Calu3 (cell line): ENCODE results near the gene WNT5A. TPM values are rescaled to one million over a fixed set of nuclear protein-coding genes. Genes with fewer than 3 reads are reported as not detected.

Experiments used
- BruUV-seq: library from RNA; stranded (reverse); fragments of 400-500 nt; replicated peaks from 2 replicates; lab custom pipeline; 2021; lab: Mats Ljungman, UMichigan
- CTCF ChIA-PET: fragments of 300-600 bp; sonication (Branson Sonifier 250); formaldehyde crosslinking; loops from one replicate; lab custom pipeline; 2022; ENCODE audit warnings: antibody characterized with exemption; lab: Charles Lee
- DNase-seq: peaks from one replicate; pipeline ENCODE4 v3.0.0; 2022
- H3K27ac Mint-ChIP-seq: one replicate; pipeline ENCODE4 v1.8.0; 2022; ENCODE audit warnings: mixed read lengths; ENCODE audit not compliant: unreplicated experiment
- H3K27me3 Mint-ChIP-seq: one replicate; pipeline ENCODE4 v1.8.0; 2022; ENCODE audit warnings: mixed read lengths; ENCODE audit not compliant: unreplicated experiment
- H3K36me3 Mint-ChIP-seq: one replicate; pipeline ENCODE4 v1.8.0; 2022; ENCODE audit warnings: mild to moderate bottlenecking, moderate library complexity, mixed read lengths; ENCODE audit not compliant: insufficient read depth, unreplicated experiment
- H3K4me1 Mint-ChIP-seq: one replicate; pipeline ENCODE4 v1.8.0; 2022; ENCODE audit warnings: mild to moderate bottlenecking, low read depth, mixed read lengths; ENCODE audit not compliant: unreplicated experiment
- H3K4me3 Mint-ChIP-seq: one replicate; pipeline ENCODE4 v1.8.0; 2022; ENCODE audit warnings: mild to moderate bottlenecking, low read depth, moderate library complexity, mixed read lengths; ENCODE audit not compliant: unreplicated experiment
- H3K9me3 Mint-ChIP-seq: one replicate; pipeline ENCODE4 v1.8.0; 2022; ENCODE audit warnings: low read depth, mixed read lengths; ENCODE audit not compliant: unreplicated experiment
- intact Hi-C: fragments of 100-400 bp; cut with micrococcal nuclease; formaldehyde crosslinking; loops from one replicate; pipeline ENCODE4 v1.10.0; 2022; ENCODE audit not compliant: unreplicated experiment
- total RNA-seq: library from RNA; stranded (reverse); gene quantifications from 2 replicates; pipeline ENCODE4 v1.2.3, GENCODE V29; 2022
- TF ChIP-seq, protein P1 (sequence below): fragments of 200-600 bp; IDR thresholded peaks from one replicate; pipeline ENCODE4 v1.8.0; 2022; ENCODE audit warnings: antibody characterized with exemption; ENCODE audit not compliant: unreplicated experiment

WNT5A gene
- total RNA-seq, 1 experiment from 2014 or later = 0.14 TPM

- H3K4me3 Mint-ChIP-seq = no peak overlapping the region
- no peak overlapping the region for H3K27ac Mint-ChIP-seq
- CTCF ChIA-PET = no interaction called here
- H3K9me3 Mint-ChIP-seq = peaks cover 3% of the 10 kb centered on the region
- no peaks in the 10 kb centered on the region for H3K36me3 Mint-ChIP-seq
- TF ChIP-seq, protein P1, sequence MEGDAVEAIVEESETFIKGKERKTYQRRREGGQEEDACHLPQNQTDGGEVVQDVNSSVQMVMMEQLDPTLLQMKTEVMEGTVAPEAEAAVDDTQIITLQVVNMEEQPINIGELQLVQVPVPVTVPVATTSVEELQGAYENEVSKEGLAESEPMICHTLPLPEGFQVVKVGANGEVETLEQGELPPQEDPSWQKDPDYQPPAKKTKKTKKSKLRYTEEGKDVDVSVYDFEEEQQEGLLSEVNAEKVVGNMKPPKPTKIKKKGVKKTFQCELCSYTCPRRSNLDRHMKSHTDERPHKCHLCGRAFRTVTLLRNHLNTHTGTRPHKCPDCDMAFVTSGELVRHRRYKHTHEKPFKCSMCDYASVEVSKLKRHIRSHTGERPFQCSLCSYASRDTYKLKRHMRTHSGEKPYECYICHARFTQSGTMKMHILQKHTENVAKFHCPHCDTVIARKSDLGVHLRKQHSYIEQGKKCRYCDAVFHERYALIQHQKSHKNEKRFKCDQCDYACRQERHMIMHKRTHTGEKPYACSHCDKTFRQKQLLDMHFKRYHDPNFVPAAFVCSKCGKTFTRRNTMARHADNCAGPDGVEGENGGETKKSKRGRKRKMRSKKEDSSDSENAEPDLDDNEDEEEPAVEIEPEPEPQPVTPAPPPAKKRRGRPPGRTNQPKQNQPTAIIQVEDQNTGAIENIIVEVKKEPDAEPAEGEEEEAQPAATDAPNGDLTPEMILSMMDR = no peak
- intact Hi-C loops = no loop called here
- no peak for DNase-seq
- no peaks in the 10 kb centered on the region for H3K4me1 Mint-ChIP-seq
- H3K27me3 Mint-ChIP-seq = peaks cover 12% of the 10 kb centered on the region
- BruUV-seq = no TSS peak
Observed at GRCh38 chr3:55512571-55513343, 25.7 kb upstream of the WNT5A start.

GRCh38 chr3:55511895-55512570, 24.9 kb upstream of the WNT5A start:
- Mint-ChIP-seq H3K9me3 (peaks cover 3% of the 10 kb centered on the region), H3K27me3 (peaks cover 12% of the 10 kb centered on the region), H3K27ac (no peak overlapping the region), H3K36me3 (no peaks in the 10 kb centered on the region), H3K4me1 (no peaks in the 10 kb centered on the region), H3K4me3 (no peak overlapping the region)
- BruUV-seq = no TSS peak
- TF ChIP-seq, protein P1 = no peak
- DNase-seq = no peak
- CTCF ChIA-PET = no interaction called here
- intact Hi-C loops = no loop called here

DNA sequence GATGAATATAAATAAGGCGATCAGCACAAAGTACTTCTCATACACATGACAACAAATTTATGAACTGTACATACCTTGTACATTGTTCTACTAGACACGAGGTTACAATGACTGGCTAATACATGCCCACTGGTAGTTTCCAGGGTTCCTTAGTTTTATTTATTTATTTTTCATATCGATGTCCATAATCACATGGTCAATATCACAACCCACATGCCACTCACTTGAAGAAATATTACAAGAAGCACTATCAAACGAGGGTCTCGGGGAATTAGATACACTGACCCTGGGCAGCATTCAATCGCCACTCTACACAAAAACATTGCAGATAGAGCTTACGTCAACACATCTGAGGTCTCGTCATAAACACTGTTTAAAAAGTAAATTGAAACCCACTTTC, 21.2 kb upstream of the WNT5A start:
- DNase-seq = no peak
- no peak overlapping the region for H3K27ac Mint-ChIP-seq
- H3K27me3 Mint-ChIP-seq = peaks cover 8% of the 10 kb centered on the region
- no peak overlapping the region for H3K4me3 Mint-ChIP-seq
- TF ChIP-seq, protein P1 = no peak
- H3K9me3 Mint-ChIP-seq = peaks cover 2% of the 10 kb centered on the region
- CTCF ChIA-PET = no interaction called here
- no peaks in the 10 kb centered on the region for H3K36me3 Mint-ChIP-seq
- no peaks in the 10 kb centered on the region for H3K4me1 Mint-ChIP-seq
- BruUV-seq = no TSS peak
- intact Hi-C loops = no loop called here

DNA sequence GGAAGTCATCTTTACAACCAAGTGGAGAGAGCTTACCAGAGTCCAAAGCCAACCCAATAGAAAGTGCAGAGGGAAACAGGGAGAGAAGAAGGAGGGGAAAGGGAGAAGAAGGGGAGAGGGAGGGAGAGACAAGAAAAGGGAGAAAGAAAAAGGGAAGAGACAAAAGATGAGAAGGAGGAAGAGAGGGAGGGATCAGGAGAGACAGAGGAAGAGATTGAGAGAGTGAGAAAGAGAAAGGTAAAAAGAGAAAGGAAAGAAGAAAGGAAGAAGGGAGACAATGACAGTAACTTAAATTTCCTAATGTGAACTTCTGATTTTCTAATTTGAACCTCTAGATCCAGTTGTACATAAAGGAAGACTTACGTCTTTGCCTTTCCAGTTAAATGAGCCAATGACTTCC, 20.7 kb upstream of the WNT5A start:
- H3K4me1 Mint-ChIP-seq = no peaks in the 10 kb centered on the region
- no peaks in the 10 kb centered on the region for H3K9me3 Mint-ChIP-seq
- H3K4me3 Mint-ChIP-seq = no peak overlapping the region
- TF ChIP-seq, protein P1 = no peak
- no peak overlapping the region for H3K27ac Mint-ChIP-seq
- intact Hi-C loops = no loop called here
- no peak for DNase-seq
- no TSS peak for BruUV-seq
- H3K36me3 Mint-ChIP-seq = no peaks in the 10 kb centered on the region
- peaks cover 3% of the 10 kb centered on the region for H3K27me3 Mint-ChIP-seq
- CTCF ChIA-PET = no interaction called here
